Ovary (tissue), 3 donors: ENCODE results near the gene SERPINI1.

Experiments used
- CTCF ChIP-seq, 3 donors: fragments of 450-650 bp in 2 of 3; fragments of 200-600 bp in 1 of 3; IDR thresholded peaks; one replicate each; pipeline versions ENCODE4 v1.5.1 to v1.8.0; 2016 to 2022; ENCODE audit warnings: antibody characterized with exemption in 3 of 3, mild to moderate bottlenecking in 1 of 3
- EP300 ChIP-seq: sonication (generic); formaldehyde crosslinking; IDR thresholded peaks from one replicate; pipeline ENCODE4 v1.6.1; 2017; ENCODE audit warnings: antibody characterized with exemption
- POLR2A ChIP-seq: fragments of 450-650 bp; IDR thresholded peaks from one replicate; pipeline ENCODE4 v1.6.1; 2017; ENCODE audit warnings: antibody characterized with exemption, mild to moderate bottlenecking, moderate library complexity
- donor health status: DM: no; HTN: no; CAD: no.

- no peak for TF ChIP-seq CTCF (IDR thresholded peaks at IDR 0.05)
- TF ChIP-seq POLR2A = no peak
- no peak for TF ChIP-seq EP300
Observed at GRCh38 chr3:167798443-167798842, 62.9 kb downstream of the SERPINI1 start.
